Endothelial cell of hepatic sinusoid (primary cell): ENCODE results near the gene KRR1.
"Not testable (repeated sequence)": the region's sequence is repeated elsewhere in the genome, so short reads cannot be mapped to it uniquely, and the experiment has no call there.

ENCODE experiments used
- in situ Hi-C: cut with HindIII; loops from 2 replicates; pipeline ENCODE4 v1.10.0; 2017; ENCODE audit warnings: low sequenced_read_pairs

Gene KRR1

GRCh38 chr12:75526655-75527511 lies 15.5 kb upstream of the KRR1 start:
- in situ Hi-C loops: loop anchor here (25.0 kb wide), 1 partner anchor 510 kb away; the partner anchor contains the start of gene PHLDA1

DNA sequence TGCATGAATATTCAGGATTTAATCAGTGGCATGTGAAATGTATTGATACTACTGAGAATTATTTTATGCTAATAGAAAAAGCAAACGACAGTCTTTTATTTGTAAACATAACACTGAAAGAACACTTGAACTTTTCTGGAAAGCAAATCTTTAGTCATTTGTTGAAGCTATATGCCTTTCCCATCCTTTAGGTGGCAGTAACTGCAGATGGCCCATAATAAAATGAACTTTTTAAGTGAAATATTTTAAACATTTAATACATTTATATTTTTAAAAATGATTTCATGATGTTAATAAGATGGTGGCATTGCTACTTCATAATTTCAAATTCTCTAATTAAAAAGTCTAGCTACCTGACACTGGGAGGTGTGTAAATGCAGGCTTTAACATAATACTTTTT lies 13.9 kb upstream of the KRR1 start:
- in situ Hi-C loops: loop anchor here (25.0 kb wide), 1 partner anchor 512 kb away; the partner anchor contains the start of gene PHLDA1

DNA sequence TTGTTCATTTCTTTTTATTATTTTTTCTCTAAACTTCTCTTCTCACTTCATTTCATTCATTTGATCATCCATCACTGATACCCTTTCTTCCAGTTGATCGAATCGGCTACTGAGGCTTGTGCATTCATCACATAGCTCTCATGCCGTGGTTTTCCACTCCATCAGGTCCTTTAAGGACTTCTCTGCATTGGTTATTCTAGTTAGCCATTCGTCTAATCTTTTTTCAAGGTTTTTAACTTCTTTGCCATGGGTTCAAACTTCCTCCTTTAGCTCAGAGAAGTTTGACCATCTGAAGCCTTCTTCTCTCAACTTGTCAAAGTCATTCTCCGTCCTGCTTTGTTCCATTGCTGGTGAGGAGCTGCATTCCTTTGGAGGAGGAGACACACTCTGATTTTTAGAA lies 10.7 kb upstream of the KRR1 start:
- in situ Hi-C loops: not testable (repeated sequence)

GRCh38 chr12:75521224-75521623 lies 9.8 kb upstream of the KRR1 start:
- in situ Hi-C loops: not testable (repeated sequence)

DNA sequence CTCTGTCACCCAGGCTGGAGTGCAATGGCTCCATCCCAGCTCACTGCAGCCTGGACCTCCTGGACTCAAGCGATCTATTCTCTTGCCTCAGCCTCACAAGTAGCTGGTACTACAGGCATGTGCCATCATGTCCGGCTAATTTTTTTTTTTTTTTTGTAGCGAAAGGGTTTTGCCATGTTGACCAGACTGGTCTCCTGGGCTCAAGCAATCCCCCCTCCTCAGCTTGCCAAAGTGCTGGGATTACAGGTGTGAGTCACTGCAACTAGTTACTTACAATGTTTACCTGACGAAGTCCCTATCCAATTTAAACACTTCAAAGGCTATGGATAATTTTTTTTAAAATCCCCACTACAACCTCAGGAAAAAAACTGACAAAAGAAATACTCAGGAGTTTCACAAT lies 1.8 kb downstream of the KRR1 start:
- in situ Hi-C loops: no loop called here

DNA sequence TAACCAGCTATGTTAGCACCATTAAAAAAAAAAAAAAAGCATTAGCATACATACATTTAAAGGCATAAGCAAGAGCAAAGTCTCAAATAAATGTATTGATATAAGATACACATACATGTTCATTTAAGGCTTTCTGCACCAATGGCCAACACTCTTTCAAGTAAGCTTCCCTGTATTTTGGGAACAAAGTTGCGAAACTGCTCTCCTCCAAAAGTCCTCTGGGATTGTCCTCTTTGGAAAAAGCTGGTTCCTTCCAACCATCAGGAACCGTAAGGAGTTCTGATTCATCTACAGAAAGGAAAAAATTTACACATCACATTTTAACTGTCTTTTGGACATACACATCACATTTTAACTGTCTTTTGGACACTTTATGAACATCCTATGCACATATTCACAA lies 3.2 kb downstream of the KRR1 start:
- in situ Hi-C loops: no loop called here

DNA sequence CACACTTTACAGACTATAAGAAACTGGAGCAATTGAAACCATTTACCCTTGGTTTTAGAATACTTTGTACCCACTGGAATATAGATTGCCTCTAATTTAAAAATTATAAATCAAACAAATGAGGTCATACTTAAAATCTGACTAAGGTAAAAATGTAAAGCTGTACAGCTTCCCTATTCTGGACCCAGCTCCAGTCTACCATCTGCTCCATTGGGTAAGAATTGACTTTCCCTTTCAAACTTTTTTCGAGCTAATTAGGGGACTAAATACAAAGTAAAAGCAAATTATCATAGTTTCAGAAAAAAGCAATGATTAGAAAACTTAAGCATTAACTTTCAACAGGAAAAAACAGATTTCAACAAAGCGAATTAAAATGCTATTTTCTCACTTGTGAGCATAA lies 4.3 kb downstream of the KRR1 start:
- in situ Hi-C loops: no loop called here

DNA sequence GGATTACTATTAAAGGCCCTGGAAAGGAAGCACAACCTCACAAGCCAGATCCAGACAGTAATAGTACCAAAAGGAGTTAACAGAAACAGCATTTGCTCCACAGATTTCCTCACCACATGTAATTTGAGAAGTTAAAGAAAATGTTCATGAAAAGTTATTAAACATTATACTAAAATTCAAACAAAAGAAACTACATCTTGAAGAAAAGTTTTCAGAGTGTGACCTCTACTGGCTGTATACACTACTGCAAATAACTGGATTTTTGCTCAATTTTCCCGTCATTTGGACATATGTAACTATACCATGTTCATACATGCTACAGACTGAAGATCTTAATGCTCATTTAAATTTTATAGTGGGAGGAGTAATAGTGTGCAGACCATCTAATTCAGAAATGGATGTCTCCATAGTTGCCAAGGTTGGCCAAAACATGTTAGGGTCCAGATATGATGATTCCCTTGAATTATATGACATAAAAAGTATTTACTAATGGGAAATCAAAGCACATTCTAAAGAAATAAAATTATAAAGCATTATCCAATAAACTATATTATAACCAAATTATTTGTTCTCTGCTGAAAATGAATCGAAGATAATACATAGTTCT lies 5.6 kb downstream of the KRR1 start:
- in situ Hi-C loops: no loop called here

- in situ Hi-C loops: no loop called here
These were observed 7.5 kb downstream of the KRR1 start for GRCh38 chr12:75503866-75504265.

DNA sequence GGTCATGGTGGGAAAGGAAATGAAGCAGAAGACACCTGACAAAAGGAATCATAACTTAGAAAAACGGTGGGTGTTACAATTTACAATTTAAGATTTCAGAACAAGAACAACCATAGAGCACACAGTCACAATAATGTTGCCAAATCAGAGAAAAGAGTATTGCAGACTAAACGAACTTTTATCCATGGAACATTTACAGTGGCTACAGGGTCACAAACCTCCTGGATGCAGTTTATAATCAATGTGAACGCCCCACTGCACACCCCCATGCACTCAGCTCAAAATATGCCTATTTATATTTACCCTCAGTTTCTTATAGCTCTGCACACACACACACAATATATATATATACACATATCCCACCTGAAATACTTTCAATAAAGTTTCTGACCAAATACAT lies 8.0 kb downstream of the KRR1 start:
- in situ Hi-C loops: no loop called here

DNA sequence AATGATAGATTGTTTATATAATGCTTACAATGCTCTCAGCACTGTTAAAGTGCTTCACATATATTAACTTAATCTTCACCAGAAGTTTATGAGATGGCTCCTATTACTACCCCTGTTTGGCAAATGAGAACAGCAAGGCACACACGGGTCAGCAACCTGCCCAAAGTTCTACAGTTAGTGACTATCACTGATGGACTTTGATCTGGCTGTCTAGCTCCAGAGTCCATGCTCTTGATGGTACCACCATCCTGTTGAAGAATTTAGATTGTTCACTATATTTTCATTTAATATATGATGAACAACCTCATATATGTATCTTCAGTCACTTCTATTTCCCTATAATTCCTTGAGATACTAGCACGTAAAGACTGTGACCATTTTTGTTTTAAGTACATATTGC lies 20.2 kb downstream of the KRR1 start:
- in situ Hi-C loops: no loop called here

DNA sequence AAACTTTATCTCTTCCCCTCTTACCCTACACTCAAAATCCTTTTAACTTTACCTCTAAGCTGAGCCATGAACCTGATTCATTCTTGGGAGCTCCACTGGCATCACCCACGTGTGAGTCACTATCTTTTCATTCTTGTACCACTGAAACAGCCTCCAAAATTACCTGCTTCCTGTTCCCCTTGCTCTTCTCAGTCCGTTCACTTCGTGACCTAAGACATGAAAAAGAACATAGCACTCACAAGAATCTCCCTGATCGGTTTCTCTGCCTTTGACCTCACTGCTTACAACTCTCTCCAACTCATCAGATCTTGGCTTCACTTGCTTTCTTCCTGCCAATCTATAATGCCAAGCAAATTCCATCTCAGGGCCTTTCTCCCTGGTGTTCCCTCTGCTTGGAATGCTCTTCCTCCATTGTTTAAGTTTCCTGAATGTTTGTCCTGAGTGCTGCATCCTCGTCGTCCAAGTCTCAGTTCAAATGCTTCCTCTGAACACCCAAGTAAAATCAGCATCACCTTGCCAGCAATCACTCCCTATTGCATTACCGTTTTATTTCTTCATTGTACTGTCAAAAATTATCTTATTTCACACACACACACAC lies 21.7 kb downstream of the KRR1 start:
- in situ Hi-C loops: no loop called here

DNA sequence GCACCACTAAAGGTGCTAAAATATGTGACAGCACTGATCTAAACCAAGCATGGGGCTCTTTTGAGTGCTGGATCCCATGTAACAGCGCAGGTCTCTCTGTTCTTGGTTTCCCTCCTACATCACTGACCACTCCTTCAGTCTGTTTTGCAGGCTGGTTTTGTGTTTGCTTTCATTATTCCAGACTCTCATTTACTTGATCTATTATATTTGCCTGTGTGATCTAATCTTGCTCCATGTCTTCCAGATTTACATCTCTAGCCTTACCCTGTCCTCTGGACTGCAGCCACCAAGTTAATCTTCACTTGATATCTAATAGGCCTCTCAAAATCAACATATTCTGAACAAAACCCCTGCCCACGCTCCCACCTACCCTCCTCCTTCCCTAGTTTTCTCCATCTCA lies 22.2 kb downstream of the KRR1 start:
- in situ Hi-C loops: no loop called here

- in situ Hi-C loops: no loop called here
These were observed 22.9 kb downstream of the KRR1 start for GRCh38 chr12:75488553-75488952.

DNA sequence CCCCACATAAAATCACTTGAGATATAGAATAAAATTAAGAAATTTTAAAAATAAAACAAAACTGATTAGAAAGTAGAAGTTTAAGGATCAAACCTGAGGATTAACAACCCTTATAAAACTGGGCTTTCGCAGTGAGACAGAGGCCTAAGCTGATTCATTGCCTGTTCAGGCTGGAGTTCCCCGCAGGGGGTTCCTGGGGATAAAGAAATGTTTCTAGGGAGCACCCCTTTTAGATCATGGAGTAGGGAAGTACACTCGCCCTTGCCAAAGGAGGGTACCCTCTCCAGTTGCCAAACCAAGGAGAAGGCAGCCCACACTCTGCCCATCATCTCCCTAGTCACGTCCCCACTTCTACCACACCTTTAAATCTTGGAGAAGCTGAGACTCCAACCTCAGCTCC lies 24.1 kb downstream of the KRR1 start:
- in situ Hi-C loops: no loop called here

DNA sequence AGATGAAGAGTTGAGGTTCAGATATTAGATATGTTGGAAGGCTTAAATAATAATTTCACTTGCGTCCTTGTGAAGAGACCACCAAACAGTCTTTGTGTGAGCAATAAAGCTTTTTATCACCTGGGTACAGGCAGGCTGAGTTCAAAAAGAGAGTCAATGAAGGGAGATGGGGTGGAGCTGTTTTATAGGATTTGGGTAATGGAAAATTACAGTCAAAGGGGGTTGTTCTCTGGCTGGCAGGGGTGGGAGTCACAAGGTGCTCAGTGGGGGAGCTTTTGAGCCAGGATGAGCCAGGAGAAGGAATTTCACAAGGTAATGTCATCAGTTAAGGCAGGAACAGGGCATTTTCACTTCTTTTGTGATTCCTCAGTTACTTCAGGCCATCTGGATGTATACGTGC lies 27.0 kb downstream of the KRR1 start:
- in situ Hi-C loops: loop anchor here (5.0 kb wide), 1 partner anchor 152 kb away; the partner anchor contains the start of genes CAPS2 and GLIPR1L1

- in situ Hi-C loops: loop anchor here (5.0 kb wide), 1 partner anchor 151 kb away; the partner anchor contains the start of genes CAPS2 and GLIPR1L1
These were observed 28.0 kb downstream of the KRR1 start for GRCh38 chr12:75483431-75483830.

DNA sequence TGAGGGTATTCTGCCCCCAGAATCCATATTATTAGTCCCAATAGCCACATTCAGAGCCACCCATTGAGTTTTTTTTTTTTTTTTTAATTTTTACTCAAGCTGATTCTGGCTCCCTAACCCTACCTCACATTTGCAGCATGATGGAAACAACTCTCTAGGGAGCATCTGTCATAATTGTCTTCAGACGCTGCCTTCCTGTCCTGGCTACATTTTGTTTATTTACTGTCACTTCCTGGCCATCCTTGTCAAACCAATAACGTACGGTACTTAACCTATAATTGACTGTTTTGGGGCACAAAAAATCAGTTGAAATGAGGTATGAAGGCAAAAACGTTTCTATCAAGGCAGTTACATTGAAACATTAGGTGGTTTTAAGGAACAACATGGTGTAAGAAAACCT lies 28.8 kb downstream of the KRR1 start:
- in situ Hi-C loops: loop anchor here (5.0 kb wide), 1 partner anchor 150 kb away; the partner anchor contains the start of genes CAPS2 and GLIPR1L1

DNA sequence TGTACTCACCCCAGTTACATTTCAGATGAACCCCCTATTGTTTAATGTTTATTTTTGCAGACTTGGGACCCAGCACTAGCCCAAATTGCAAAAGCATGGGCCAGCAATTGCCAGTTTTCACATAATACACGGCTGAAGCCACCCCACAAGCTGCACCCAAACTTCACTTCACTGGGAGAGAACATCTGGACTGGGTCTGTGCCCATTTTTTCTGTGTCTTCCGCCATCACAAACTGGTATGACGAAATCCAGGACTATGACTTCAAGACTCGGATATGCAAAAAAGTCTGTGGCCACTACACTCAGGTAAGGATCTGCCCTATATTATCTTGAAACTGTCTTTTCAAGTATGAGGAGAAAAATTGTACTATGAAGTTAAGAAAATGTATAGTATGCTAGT lies 29.6 kb downstream of the KRR1 start:
- in situ Hi-C loops: loop anchor here (5.0 kb wide), 1 partner anchor 149 kb away; the partner anchor contains the start of genes CAPS2 and GLIPR1L1

DNA sequence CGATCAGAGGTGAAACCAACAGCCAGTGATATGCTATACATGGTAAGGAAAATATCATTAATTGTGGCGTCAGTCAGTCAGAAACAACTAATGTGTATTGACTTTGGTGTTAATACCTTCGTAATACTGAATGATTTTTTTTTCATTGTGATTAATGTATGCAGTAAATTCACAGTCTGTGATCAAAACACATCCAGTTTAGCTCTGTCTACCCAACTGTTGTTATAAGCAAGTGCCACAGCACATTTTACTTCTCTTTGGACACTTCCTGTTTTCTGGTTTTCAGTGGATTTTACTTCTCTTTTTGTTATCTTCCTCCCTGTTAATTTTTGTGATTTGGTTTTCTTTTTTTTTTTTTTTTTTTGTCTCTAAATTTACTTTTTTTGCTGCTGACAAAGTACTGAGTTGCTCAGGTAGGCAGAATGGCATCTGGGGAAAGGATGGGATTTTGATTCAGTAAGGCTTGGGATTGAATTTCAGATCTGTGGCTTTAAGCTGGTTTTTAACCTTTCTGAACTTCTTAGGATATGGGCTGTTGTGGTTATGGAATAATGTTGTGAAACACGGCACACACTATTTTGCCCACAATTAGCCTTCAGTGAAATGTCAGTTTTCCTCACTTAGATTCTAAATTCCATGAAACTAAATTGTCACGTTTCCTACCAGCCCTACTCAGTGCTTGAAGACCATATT lies 30.2 kb downstream of the KRR1 start:
- in situ Hi-C loops: loop anchor here (5.0 kb wide), 1 partner anchor 149 kb away; the partner anchor contains the start of genes CAPS2 and GLIPR1L1

GRCh38 chr12:75480469-75480949 lies 30.9 kb downstream of the KRR1 start, which contains the start of gene GLIPR1:
Gene GLIPR1 (plus strand): TSS chr12:75480755. CDS start chr12:75480881, 126 bp downstream.
- in situ Hi-C loops: loop anchor here (5.0 kb wide), 1 partner anchor 148 kb away; the partner anchor contains the start of genes CAPS2 and GLIPR1L1
